HepG2 (cell line): Measurements from ENCODE around the gene DLX1. TPM values are rescaled to one million over a fixed set of nuclear protein-coding genes. Genes with fewer than 3 reads are reported as not detected.

Source experiments
- ATAC-seq: fragments of 200-7000 bp; cut with Tn5 transposase; 3 replicates; pipeline ENCODE4 v1.9.1; 2020; ENCODE audit warnings: mild to moderate bottlenecking, moderate library complexity
- BruUV-seq: library from RNA; stranded (reverse); fragments of 400-500 nt; replicated peaks from 2 replicates; lab custom pipeline; 2021; lab: Mats Ljungman, UMichigan
- CTCF ChIA-PET: fragments of 300-600 bp; formaldehyde crosslinking; extraction: SDS; loops from one replicate; lab custom pipeline; 2021; ENCODE audit warnings: low total read pairs, inconsistent platforms, low intra/inter-chr PET ratio; lab: Yijun Ruan, JAX
- POLR2A ChIA-PET: fragments of 350-600 bp; sonication (Branson Sonifier 250); formaldehyde crosslinking; loops from one replicate; lab custom pipeline; 2020; ENCODE audit warnings: antibody characterized with exemption, inconsistent platforms; lab: Yijun Ruan, JAX
- DNase-seq: peaks from one replicate; pipeline ENCODE4 v3.0.0-alpha.2; 2015; ENCODE audit warnings: low spot score
- FAIRE-seq: peaks from 3 replicates; lab custom pipeline; 2011; peaks lifted over from hg19 to GRCh38; lab: Jason Lieb, UNC
- H2AFZ ChIP-seq: one replicate; pipeline ENCODE4 v1.6.1; 2011; ENCODE audit warnings: low read length, inconsistent platforms
- H3K27ac ChIP-seq: fragments of 300-600 bp; 3 replicates; pipeline ENCODE4 v1.8.0; 2011; ENCODE audit warnings: mixed run types, mild to moderate bottlenecking, mixed read lengths, low read length, inconsistent platforms; ENCODE audit not compliant: insufficient read depth; ENCODE audit errors: extremely low read length
- H3K27me3 ChIP-seq, 2 experiments: fragments of 200-600 bp in 1 of 2; 2 replicates in 1 of 2; 3 replicates in 1 of 2; pipeline versions ENCODE4 v1.6.0 to v1.8.0; 2011; ENCODE audit warnings: low read length in 2 of 2, mild to moderate bottlenecking in 2 of 2, moderate library complexity in 2 of 2, inconsistent platforms in 1 of 2; ENCODE audit not compliant: insufficient read depth in 2 of 2, control insufficient read depth in 1 of 2
- H3K36me3 ChIP-seq, 2 experiments: fragments of 200-600 bp in 1 of 2; replicated peaks in 1 of 2; 2 replicates in 1 of 2; 3 replicates in 1 of 2; pipeline versions ENCODE4 v1.5.1 to v1.8.0; 2011; ENCODE audit warnings: low read length in 2 of 2, inconsistent platforms in 1 of 2; ENCODE audit not compliant: insufficient read depth in 2 of 2, control insufficient read depth in 1 of 2
- H3K4me1 ChIP-seq: 2 replicates; pipeline ENCODE4 v1.5.1; 2012; ENCODE audit warnings: low read length, inconsistent platforms; ENCODE audit not compliant: insufficient read depth
- H3K4me2 ChIP-seq: 2 replicates; pipeline ENCODE4 v1.6.0; 2011; ENCODE audit warnings: low read depth, low read length, inconsistent platforms
- H3K4me3 ChIP-seq, 3 experiments: fragments of 200-600 bp in 1 of 3; sonication (generic), shearing (Covaris generic) in 1 of 3; replicated peaks in 1 of 3; 2 replicates each; pipeline ENCODE4 v1.5.1; 2011 to 2016; ENCODE audit warnings: low read length in 3 of 3, inconsistent platforms in 2 of 3, low read depth in 2 of 3, mild to moderate bottlenecking in 2 of 3, control low read depth in 1 of 3, mixed read lengths in 1 of 3; ENCODE audit not compliant: insufficient read depth in 1 of 3
- H3K79me2 ChIP-seq: one replicate; pipeline ENCODE4 v1.6.1; 2011; ENCODE audit warnings: low read length, inconsistent platforms; ENCODE audit not compliant: insufficient read depth
- H3K9ac ChIP-seq: 2 replicates; pipeline ENCODE4 v1.6.0; 2011; ENCODE audit warnings: mild to moderate bottlenecking, low read depth, low read length, inconsistent platforms; ENCODE audit not compliant: insufficient read depth
- H3K9me3 ChIP-seq: 2 replicates; pipeline ENCODE4 v1.5.1; 2012; ENCODE audit warnings: mild to moderate bottlenecking, low read length
- H4K20me1 ChIP-seq: 2 replicates; pipeline ENCODE4 v1.6.0; 2011; ENCODE audit warnings: inconsistent platforms, mild to moderate bottlenecking, low read length, moderate library complexity; ENCODE audit not compliant: insufficient read depth
- BCL6 ChIP-seq: IDR thresholded peaks from 2 replicates; pipeline ENCODE4 v1.6.1; 2016; ENCODE audit warnings: missing genetic modification reagents, missing compliant biosample characterization
- HNF4A ChIP-seq: sonication (generic); formaldehyde crosslinking; IDR thresholded peaks from 2 replicates; pipeline ENCODE4 v1.4.0; 2020; ENCODE audit warnings: missing genetic modification reagents
- HNF4G ChIP-seq, 2 experiments: sonication (generic) in 1 of 2; formaldehyde crosslinking in 1 of 2; IDR thresholded peaks; 2 replicates each; pipeline versions ENCODE4 v1.4.0 to v1.6.1; 2011 to 2020; ENCODE audit warnings: borderline replicate concordance in 2 of 2, low read depth in 2 of 2, mild to moderate bottlenecking in 2 of 2, low read length in 1 of 2, missing genetic modification reagents in 1 of 2, moderate library complexity in 1 of 2
- KLF11 ChIP-seq: IDR thresholded peaks from 2 replicates; pipeline ENCODE4 v1.6.1; 2016; ENCODE audit warnings: missing compliant biosample characterization
- MTA1 ChIP-seq: sonication (generic); formaldehyde crosslinking; IDR thresholded peaks from 2 replicates; pipeline ENCODE4 v1.4.0; 2020; ENCODE audit warnings: missing genetic modification reagents, mild to moderate bottlenecking, borderline replicate concordance
- PATZ1 ChIP-seq: sonication (generic); formaldehyde crosslinking; IDR thresholded peaks from 2 replicates; pipeline ENCODE4 v1.4.0; 2020; ENCODE audit warnings: missing genetic modification reagents
- RXRA ChIP-seq: sonication (generic); formaldehyde crosslinking; IDR thresholded peaks from 2 replicates; pipeline ENCODE4 v1.5.1; 2020; ENCODE audit warnings: missing genetic modification reagents
- TSC22D2 ChIP-seq: sonication (generic); formaldehyde crosslinking; IDR thresholded peaks from 2 replicates; pipeline ENCODE4 v1.5.1; 2020; ENCODE audit warnings: missing genetic modification reagents, mild to moderate bottlenecking, borderline replicate concordance
- ZNF143 ChIP-seq: sonication (generic); formaldehyde crosslinking; IDR thresholded peaks from 2 replicates; pipeline ENCODE4 v1.4.0; 2020; ENCODE audit warnings: missing genetic modification reagents
- ZNF292 ChIP-seq: sonication (generic); formaldehyde crosslinking; IDR thresholded peaks from 2 replicates; pipeline ENCODE4 v1.8.1; 2022; ENCODE audit warnings: mild to moderate bottlenecking, low read depth, missing genetic modification reagents, borderline replicate concordance
- ZNF605 ChIP-seq: sonication (generic); formaldehyde crosslinking; IDR thresholded peaks from 2 replicates; pipeline ENCODE4 v1.8.0; 2022; ENCODE audit warnings: mild to moderate bottlenecking, missing genetic modification reagents
- ZNF841 ChIP-seq: sonication (generic); formaldehyde crosslinking; IDR thresholded peaks from 2 replicates; pipeline ENCODE4 v1.8.1; 2023; ENCODE audit warnings: missing genetic modification reagents, borderline replicate concordance
- ZSCAN31 ChIP-seq: sonication (generic); formaldehyde crosslinking; IDR thresholded peaks from 2 replicates; pipeline ENCODE4 v1.5.0; 2020; ENCODE audit warnings: low read depth, mild to moderate bottlenecking, missing genetic modification reagents
- WGBS: methylation state at CpG from one replicate; pipeline ENCODE4 v1.1.6; 2017; ENCODE audit warnings: low lambda C conversion rate; 5-methylcytosine and 5-hydroxymethylcytosine counted together
- in situ Hi-C: cut with HindIII; loops from 2 replicates; pipeline ENCODE4 v1.10.0; 2017; ENCODE audit warnings: low pct_unique_long_range_greater_than_20kb; ENCODE audit not compliant: extremely low pct_ligation_motif_present
- intact Hi-C: fragments of 100-400 bp; cut with micrococcal nuclease; formaldehyde crosslinking; loops from one replicate; pipeline ENCODE4 v1.10.0; 2022; ENCODE audit not compliant: unreplicated experiment
- polyA plus RNA-seq, 8 experiments: library from polyadenylated mRNA; depleted of rRNA in 3 of 8; stranded (reverse) in 7 of 8; unstranded in 1 of 8; fragments of >200 nt; fragmentation: Illumina TruSeq in 4 of 8; extraction: Trizol in 4 of 8; gene quantifications; 2 replicates each; pipeline versions ENCODE4 v1.2.1 to v1.2.3, GENCODE V29; 2011 to 2016; ENCODE audit warnings: low read depth in 4 of 8, missing spikeins in 1 of 8, mixed read lengths in 1 of 8; ENCODE audit not compliant: insufficient read depth in 1 of 8
- total RNA-seq, 5 experiments: library from RNA; depleted of rRNA; stranded (reverse); fragments of >200 nt; fragmentation: Illumina TruSeq; extraction: Trizol; gene quantifications; 2 replicates each; pipeline ENCODE4 v1.2.3, GENCODE V29; 2016; ENCODE audit warnings: low read depth in 1 of 5
- TF ChIP-seq, protein P1 (sequence below): IDR thresholded peaks from 2 replicates; pipeline ENCODE4 v1.6.1; 2012; ENCODE audit warnings: inconsistent platforms
- TF ChIP-seq, protein P2 (sequence below): sonication (generic); formaldehyde crosslinking; IDR thresholded peaks from 2 replicates; pipeline ENCODE4 v1.9.0; 2022; ENCODE audit warnings: missing genetic modification reagents, mild to moderate bottlenecking, borderline replicate concordance

Gene DLX1
- total and polyA plus RNA-seq, 2 of the 13 experiments (the other 11 are each of a cell fraction or from before 2014, with no cell fraction given): 0.18 to 0.86 TPM

DNA sequence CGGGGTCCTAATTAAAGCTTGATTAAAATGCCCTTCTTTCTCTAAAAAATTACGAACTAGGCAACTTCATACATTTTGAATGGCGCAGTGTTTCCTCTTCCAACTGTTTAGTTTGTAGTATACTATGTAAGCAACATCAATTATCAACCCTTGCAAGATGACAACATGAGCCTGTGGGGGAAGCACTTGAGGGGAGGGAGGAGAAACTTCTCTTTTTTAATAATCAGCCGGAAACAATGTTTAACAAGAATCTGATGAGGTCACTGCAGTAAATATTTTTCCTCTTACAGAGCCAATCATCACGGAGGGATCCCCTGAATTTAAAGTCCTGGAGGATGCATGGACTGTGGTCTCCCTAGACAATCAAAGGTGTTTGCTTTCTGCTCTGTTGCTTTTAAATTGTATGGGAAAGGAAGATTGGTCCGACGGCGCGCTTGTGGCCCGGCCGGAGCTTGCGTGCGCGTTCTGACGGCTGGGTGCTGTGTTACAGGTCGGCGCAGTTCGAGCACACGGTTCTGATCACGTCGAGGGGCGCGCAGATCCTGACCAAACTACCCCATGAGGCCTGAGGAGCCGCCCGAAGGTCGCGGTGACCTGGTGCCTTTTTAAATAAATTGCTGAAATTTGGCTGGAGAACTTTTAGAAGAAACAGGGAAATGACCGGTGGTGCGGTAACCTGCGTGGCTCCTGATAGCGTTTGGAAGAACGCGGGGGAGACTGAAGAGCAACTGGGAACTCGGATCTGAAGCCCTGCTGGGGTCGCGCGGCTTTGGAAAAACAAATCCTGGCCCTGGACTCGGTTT is 5.3 kb upstream of the DLX1 start (continued):
- TF ChIP-seq RXRA (CRISPR knock-in tag) (0 out of 2 replicates have a peak, but pooled peaks have one; percentile 20), TSC22D2 (CRISPR knock-in tag) (no peak)
- TF ChIP-seq, all 625 proteins: peak for 3

GRCh38 chr2:172080641-172081220 is 4.6 kb upstream of the DLX1 start:
- peak overlapping the region in 2 of 3 experiments; percentile 7 to 16; a peak in 1 of 6 replicates for H3K4me3 ChIP-seq
- DNase-seq (no peak), FAIRE-seq (no peak), ATAC-seq (no peak)
- ChIA-PET POLR2A (interaction anchor here (2.5 kb wide), 1 partner anchor 28 kb away, joined by 9 read pairs; no protein-coding TSS in a partner anchor), CTCF (no interaction called here)
- intact Hi-C loops: no loop called here
- 69% methylated on average over 25 of the region's 25 CpGs for WGBS
- H3K9ac ChIP-seq: no peak overlapping the region
- no peaks in the 10 kb centered on the region for H3K9me3 ChIP-seq
- BruUV-seq: no TSS peak
- H3K27me3 ChIP-seq: peaks cover 7 to 41% of the 10 kb centered on the region in 2 experiments; a peak in 4 of 5 replicates
- no peak overlapping the region for H3K27ac ChIP-seq
- no peak overlapping the region for H2AFZ ChIP-seq
- in situ Hi-C loops: no loop called here
- H3K4me1 ChIP-seq: peaks cover 54% of the 10 kb centered on the region
- H3K79me2 ChIP-seq: no peaks in the 10 kb centered on the region
- peak overlapping the region; percentile 58 for H3K4me2 ChIP-seq
- no peaks in the 10 kb centered on the region for H3K36me3 ChIP-seq
- no peaks in the 10 kb centered on the region for H4K20me1 ChIP-seq
- TF ChIP-seq HNF4A (CRISPR knock-in tag) (peak; percentile 52; the same call in 1 of the 2 replicates), PATZ1 (CRISPR knock-in tag) (0 out of 2 replicates have a peak, but pooled peaks have one; percentile 21), ZNF841 (CRISPR knock-in tag) (no peak), KLF11 (CRISPR knock-in tag) (no peak), ZNF143 (CRISPR knock-in tag) (no peak), ZNF605 (0 out of 2 replicates have a peak, but pooled peaks have one; percentile 1), ZNF292 (CRISPR knock-in tag) (no peak), MTA1 (CRISPR knock-in tag) (no peak), BCL6 (CRISPR knock-in tag) (0 out of 2 replicates have a peak, but pooled peaks have one; percentile 10), ZSCAN31 (CRISPR knock-in tag) (no peak), HNF4G (IDR thresholded peaks at IDR 0.05; ENCODE audit: borderline replicate concordance, low read depth, low read length) (0 out of 2 replicates have a peak, but pooled peaks have one; percentile 5), HNF4G (CRISPR knock-in tag; IDR thresholded peaks at IDR 0.05; ENCODE audit: borderline replicate concordance, low read depth) (no peak)
- TF ChIP-seq, protein P1, sequence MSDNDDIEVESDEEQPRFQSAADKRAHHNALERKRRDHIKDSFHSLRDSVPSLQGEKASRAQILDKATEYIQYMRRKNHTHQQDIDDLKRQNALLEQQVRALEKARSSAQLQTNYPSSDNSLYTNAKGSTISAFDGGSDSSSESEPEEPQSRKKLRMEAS: no peak
- TF ChIP-seq, protein P2, sequence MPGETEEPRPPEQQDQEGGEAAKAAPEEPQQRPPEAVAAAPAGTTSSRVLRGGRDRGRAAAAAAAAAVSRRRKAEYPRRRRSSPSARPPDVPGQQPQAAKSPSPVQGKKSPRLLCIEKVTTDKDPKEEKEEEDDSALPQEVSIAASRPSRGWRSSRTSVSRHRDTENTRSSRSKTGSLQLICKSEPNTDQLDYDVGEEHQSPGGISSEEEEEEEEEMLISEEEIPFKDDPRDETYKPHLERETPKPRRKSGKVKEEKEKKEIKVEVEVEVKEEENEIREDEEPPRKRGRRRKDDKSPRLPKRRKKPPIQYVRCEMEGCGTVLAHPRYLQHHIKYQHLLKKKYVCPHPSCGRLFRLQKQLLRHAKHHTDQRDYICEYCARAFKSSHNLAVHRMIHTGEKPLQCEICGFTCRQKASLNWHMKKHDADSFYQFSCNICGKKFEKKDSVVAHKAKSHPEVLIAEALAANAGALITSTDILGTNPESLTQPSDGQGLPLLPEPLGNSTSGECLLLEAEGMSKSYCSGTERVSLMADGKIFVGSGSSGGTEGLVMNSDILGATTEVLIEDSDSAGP (CRISPR knock-in tag): 0 out of 2 replicates have a peak, but pooled peaks have one; percentile 12
